ENCODE data around the gene UCK1. TPM values are rescaled to one million over a fixed set of nuclear protein-coding genes. Genes with fewer than 3 reads are reported as not detected.
A peak's percentile ranks its signal among the peaks of the same experiment; 100 is the strongest.

The UCK1 gene
- total and polyA plus RNA-seq, 10 of the 15 experiments (the other 5 are each of a cell fraction or from before 2014, with no cell fraction given), result 0.31 to 27.0 (median 18.7) TPM

DNA sequence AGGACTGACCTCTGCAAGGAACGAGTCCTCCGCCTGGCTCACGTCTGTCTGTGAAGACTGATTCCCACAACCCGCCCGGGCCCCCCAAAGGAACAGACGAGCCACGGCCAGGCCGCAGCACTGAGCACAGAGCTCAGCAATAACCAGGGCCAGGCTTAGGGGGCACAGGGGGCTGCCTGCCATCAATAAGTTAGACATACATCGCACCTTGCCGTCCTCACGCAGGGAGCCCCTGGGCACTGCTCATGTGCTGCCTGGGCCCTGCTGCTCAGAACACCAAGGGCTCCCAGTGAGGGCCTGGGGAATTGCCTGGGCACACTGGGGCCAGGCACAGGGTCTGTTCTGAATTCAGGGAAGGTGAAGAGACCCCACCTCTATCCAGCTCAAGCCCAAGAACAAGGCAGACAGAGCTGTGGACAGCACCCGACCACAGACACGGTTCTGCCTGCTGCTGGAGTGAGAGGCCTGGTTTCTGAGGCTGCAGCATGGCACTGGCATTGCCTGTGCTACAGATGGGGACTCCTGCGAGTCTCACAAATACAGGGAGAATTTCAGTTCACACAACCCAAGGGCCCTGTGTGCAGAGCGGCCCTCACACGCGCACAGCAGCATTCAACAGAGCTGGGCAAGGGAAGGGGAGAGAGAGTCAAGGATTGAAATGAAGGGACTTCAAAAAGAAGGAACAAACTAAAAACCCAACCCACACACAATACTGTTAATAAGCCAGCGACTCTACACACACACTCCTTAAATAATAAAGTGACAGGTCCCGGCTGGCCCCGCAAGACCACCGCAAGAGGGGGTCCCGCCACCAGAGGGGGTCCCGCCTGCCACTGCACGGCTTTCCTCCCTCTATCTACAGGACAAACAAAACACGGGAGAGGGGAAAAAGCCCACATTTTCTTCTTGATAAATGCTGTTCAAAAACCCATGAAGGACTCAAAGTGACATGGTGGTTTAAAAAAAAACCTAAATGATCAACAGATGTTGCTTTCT lies 46.2 kb upstream of the UCK1 start:
- no peaks in the 10 kb centered on the region for H3K9me3 ChIP-seq (replicated peaks; ENCODE audit: control insufficient read depth, insufficient read depth, low read length)
- no peak for ATAC-seq
- intact Hi-C loops (cut with micrococcal nuclease; ENCODE audit: unreplicated experiment) (no loop called here), in situ Hi-C loops (cut with MboI) (loop anchor here (25.0 kb wide), 1 partner anchor 660 kb away; no protein-coding TSS in a partner anchor)
- no peak for DNase-seq (ENCODE audit: low read depth, low spot score)
- H3K36me3 ChIP-seq (ENCODE audit: control insufficient read depth in 2 of 2, insufficient read depth in 2 of 2, low read length in 1 of 2), result peaks cover 33 to 38% of the 10 kb centered on the region in 2 experiments; a peak in 3 of 4 replicates
- H3K4me1 ChIP-seq (ENCODE audit: control insufficient read depth, insufficient read depth, low read length), result peaks cover 21% of the 10 kb centered on the region
- no peak for FAIRE-seq
- RAD21 ChIA-PET (ENCODE audit: unreplicated experiment), result no interaction called here
- WGBS (ENCODE audit: insufficient coverage, insufficient replicate concordance, low lambda C conversion rate, missing lambda C conversion rate), result 94% methylated on average over 20 of the region's 25 CpGs
- no peaks in the 10 kb centered on the region for H3K27me3 ChIP-seq (replicated peaks in 1 of 2; ENCODE audit: control insufficient read depth in 2 of 2, insufficient read depth in 2 of 2, low read length in 1 of 2)
- no peak overlapping the region for H3K4me3 ChIP-seq
- SMC1A ChIA-PET (ENCODE audit: uncharacterized antibody, unreplicated experiment), result no interaction called here
- H3K4me2 ChIP-seq (ENCODE audit: control insufficient read depth, insufficient read depth), result no peak overlapping the region
- no peaks in the 10 kb centered on the region for H3K79me2 ChIP-seq (ENCODE audit: control insufficient read depth, insufficient read depth, low read length)
- no peaks in the 10 kb centered on the region for H4K20me1 ChIP-seq (ENCODE audit: control insufficient read depth, insufficient read depth)
- no peak overlapping the region for H3K27ac ChIP-seq (ENCODE audit: control insufficient read depth, insufficient read depth)
- no peak overlapping the region for H2AFZ ChIP-seq (ENCODE audit: control insufficient read depth, low read depth, low read length)
- POLR2A ChIA-PET, result no interaction called here
- H3K9ac ChIP-seq (ENCODE audit: control insufficient read depth, insufficient read depth, low read length), result no peak overlapping the region
- TSS peak; percentile 33 for BruUV-seq (replicated peaks)
- CTCF ChIA-PET, result no interaction called here
- no peak for TF ChIP-seq ETV6 (conservative IDR thresholded peaks at IDR 0.05 in 1 of 2, IDR thresholded peaks at IDR 0.05 in 1 of 2; ENCODE audit: borderline replicate concordance in 1 of 2, low read depth in 1 of 2)
- no peak for TF ChIP-seq RUNX3 (IDR thresholded peaks at IDR 0.05; ENCODE audit: low read length)
- no peak for TF ChIP-seq TCF3 (IDR thresholded peaks at IDR 0.05; ENCODE audit: borderline replicate concordance, insufficient read depth, low read depth, low read length)
- TF ChIP-seq, protein P1, sequence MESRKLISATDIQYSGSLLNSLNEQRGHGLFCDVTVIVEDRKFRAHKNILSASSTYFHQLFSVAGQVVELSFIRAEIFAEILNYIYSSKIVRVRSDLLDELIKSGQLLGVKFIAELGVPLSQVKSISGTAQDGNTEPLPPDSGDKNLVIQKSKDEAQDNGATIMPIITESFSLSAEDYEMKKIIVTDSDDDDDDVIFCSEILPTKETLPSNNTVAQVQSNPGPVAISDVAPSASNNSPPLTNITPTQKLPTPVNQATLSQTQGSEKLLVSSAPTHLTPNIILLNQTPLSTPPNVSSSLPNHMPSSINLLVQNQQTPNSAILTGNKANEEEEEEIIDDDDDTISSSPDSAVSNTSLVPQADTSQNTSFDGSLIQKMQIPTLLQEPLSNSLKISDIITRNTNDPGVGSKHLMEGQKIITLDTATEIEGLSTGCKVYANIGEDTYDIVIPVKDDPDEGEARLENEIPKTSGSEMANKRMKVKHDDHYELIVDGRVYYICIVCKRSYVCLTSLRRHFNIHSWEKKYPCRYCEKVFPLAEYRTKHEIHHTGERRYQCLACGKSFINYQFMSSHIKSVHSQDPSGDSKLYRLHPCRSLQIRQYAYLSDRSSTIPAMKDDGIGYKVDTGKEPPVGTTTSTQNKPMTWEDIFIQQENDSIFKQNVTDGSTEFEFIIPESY (IDR thresholded peaks at IDR 0.05), result no peak
- TF ChIP-seq ESRRA (IDR thresholded peaks at IDR 0.05; ENCODE audit: low read length), result no peak
- TF ChIP-seq WRNIP1 (IDR thresholded peaks at IDR 0.05; ENCODE audit: borderline replicate concordance, low read depth, low read length), result no peak
- no peak for TF ChIP-seq KAT2A (conservative IDR thresholded peaks at IDR 0.05; ENCODE audit: control insufficient read depth, low read depth, low read length)
- TF ChIP-seq, protein P2, sequence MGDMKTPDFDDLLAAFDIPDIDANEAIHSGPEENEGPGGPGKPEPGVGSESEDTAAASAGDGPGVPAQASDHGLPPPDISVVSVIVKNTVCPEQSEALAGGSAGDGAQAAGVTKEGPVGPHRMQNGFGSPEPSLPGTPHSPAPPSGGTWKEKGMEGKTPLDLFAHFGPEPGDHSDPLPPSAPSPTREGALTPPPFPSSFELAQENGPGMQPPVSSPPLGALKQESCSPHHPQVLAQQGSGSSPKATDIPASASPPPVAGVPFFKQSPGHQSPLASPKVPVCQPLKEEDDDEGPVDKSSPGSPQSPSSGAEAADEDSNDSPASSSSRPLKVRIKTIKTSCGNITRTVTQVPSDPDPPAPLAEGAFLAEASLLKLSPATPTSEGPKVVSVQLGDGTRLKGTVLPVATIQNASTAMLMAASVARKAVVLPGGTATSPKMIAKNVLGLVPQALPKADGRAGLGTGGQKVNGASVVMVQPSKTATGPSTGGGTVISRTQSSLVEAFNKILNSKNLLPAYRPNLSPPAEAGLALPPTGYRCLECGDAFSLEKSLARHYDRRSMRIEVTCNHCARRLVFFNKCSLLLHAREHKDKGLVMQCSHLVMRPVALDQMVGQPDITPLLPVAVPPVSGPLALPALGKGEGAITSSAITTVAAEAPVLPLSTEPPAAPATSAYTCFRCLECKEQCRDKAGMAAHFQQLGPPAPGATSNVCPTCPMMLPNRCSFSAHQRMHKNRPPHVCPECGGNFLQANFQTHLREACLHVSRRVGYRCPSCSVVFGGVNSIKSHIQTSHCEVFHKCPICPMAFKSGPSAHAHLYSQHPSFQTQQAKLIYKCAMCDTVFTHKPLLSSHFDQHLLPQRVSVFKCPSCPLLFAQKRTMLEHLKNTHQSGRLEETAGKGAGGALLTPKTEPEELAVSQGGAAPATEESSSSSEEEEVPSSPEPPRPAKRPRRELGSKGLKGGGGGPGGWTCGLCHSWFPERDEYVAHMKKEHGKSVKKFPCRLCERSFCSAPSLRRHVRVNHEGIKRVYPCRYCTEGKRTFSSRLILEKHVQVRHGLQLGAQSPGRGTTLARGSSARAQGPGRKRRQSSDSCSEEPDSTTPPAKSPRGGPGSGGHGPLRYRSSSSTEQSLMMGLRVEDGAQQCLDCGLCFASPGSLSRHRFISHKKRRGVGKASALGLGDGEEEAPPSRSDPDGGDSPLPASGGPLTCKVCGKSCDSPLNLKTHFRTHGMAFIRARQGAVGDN (IDR thresholded peaks at IDR 0.05), result no peak
- no peak for TF ChIP-seq SMAD5 (IDR thresholded peaks at IDR 0.05; ENCODE audit: low read depth)
- no peak for TF ChIP-seq SREBF1 (IDR thresholded peaks at IDR 0.05; ENCODE audit: low read length)
- no peak for TF ChIP-seq ZSCAN29 (IDR thresholded peaks at IDR 0.05)
- TF ChIP-seq, protein P3, sequence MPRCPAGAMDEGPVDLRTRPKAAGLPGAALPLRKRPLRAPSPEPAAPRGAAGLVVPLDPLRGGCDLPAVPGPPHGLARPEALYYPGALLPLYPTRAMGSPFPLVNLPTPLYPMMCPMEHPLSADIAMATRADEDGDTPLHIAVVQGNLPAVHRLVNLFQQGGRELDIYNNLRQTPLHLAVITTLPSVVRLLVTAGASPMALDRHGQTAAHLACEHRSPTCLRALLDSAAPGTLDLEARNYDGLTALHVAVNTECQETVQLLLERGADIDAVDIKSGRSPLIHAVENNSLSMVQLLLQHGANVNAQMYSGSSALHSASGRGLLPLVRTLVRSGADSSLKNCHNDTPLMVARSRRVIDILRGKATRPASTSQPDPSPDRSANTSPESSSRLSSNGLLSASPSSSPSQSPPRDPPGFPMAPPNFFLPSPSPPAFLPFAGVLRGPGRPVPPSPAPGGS (IDR thresholded peaks at IDR 0.05; ENCODE audit: borderline replicate concordance, insufficient read depth, low read depth, low read length, poor library complexity, severe bottlenecking), result no peak
- no peak for TF ChIP-seq ZBED1 (IDR thresholded peaks at IDR 0.05; ENCODE audit: borderline replicate concordance)
- TF ChIP-seq HDGF (IDR thresholded peaks at IDR 0.05), result no peak
- TF ChIP-seq, protein P4, sequence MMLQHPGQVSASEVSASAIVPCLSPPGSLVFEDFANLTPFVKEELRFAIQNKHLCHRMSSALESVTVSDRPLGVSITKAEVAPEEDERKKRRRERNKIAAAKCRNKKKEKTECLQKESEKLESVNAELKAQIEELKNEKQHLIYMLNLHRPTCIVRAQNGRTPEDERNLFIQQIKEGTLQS (IDR thresholded peaks at IDR 0.05; ENCODE audit: borderline replicate concordance, extremely low read depth, low read depth, low read length), result no peak
